Spleen (tissue), 11 donors: ENCODE data around the gene DDX24. TPM values are rescaled to one million over a fixed set of nuclear protein-coding genes. Genes with fewer than 3 reads are reported as not detected.

ENCODE experiments used
- DNase-seq: peaks from one replicate; pipeline ENCODE4 v3.0.0-alpha.2; 2020
- H3K27ac ChIP-seq, 8 donors: fragments of 200-600 bp; sonication (generic) in 7 of 8; 1 replicate in 4 of 8; 2 replicates in 4 of 8; pipeline versions ENCODE4 v1.5.0 to v1.8.0; 2016 to 2021; ENCODE audit warnings: inconsistent platforms in 4 of 8, mild to moderate bottlenecking in 4 of 8, moderate library complexity in 1 of 8
- H3K27me3 ChIP-seq, 7 donors: fragments of 200-600 bp; sonication (generic) in 6 of 7; replicated peaks in 1 of 7; 1 replicate in 4 of 7; 2 replicates in 3 of 7; pipeline versions ENCODE4 v1.5.0 to v1.8.0; 2016 to 2021; ENCODE audit warnings: inconsistent platforms in 3 of 7, mild to moderate bottlenecking in 1 of 7
- H3K36me3 ChIP-seq, 6 donors: fragments of 200-600 bp; sonication (generic) in 5 of 6; 1 replicate in 4 of 6; 2 replicates in 2 of 6; pipeline versions ENCODE4 v1.5.0 to v1.8.0; 2016 to 2021; ENCODE audit warnings: inconsistent platforms in 2 of 6
- H3K4me1 ChIP-seq, 6 donors: fragments of 200-600 bp; sonication (generic) in 5 of 6; 1 replicate in 3 of 6; 2 replicates in 3 of 6; pipeline versions ENCODE4 v1.5.0 to v1.8.0; 2016 to 2021; ENCODE audit warnings: inconsistent platforms in 3 of 6
- H3K4me3 ChIP-seq, 8 donors: fragments of 200-600 bp; sonication (generic) in 7 of 8; 1 replicate in 4 of 8; 2 replicates in 4 of 8; pipeline versions ENCODE4 v1.5.0 to v1.8.0; 2016 to 2021; ENCODE audit warnings: inconsistent platforms in 4 of 8, mild to moderate bottlenecking in 4 of 8, moderate library complexity in 2 of 8
- H3K9me3 ChIP-seq, 8 donors: fragments of 200-600 bp; sonication (generic) in 7 of 8; 1 replicate in 4 of 8; 2 replicates in 4 of 8; pipeline versions ENCODE4 v1.5.0 to v1.8.0; 2016 to 2021; ENCODE audit warnings: inconsistent platforms in 4 of 8
- POLR2A ChIP-seq, 3 donors: fragments of 450-650 bp; IDR thresholded peaks; one replicate each; pipeline ENCODE4 v1.5.1; 2017; ENCODE audit warnings: antibody characterized with exemption in 3 of 3, mild to moderate bottlenecking in 1 of 3
- POLR2AphosphoS5 ChIP-seq, 3 donors: sonication (generic); formaldehyde crosslinking; IDR thresholded peaks; one replicate each; pipeline ENCODE4 v1.5.1; 2017; ENCODE audit warnings: antibody characterized with exemption in 3 of 3
- WGBS, 5 donors: extraction: QIAGEN DNeasy Blood & Tissue Kit in 3 of 5; methylation state at CpG; one replicate each; pipeline versions ENCODE4 v1.1.5 to v1.1.7; 2013 to 2018; 5-methylcytosine and 5-hydroxymethylcytosine counted together
- intact Hi-C: fragments of 100-400 bp; cut with DNase I; formaldehyde crosslinking; loops from one replicate; pipeline ENCODE4 v1.15.0; 2023; ENCODE audit warnings: low total_unique reads
- polyA plus RNA-seq, 3 donors: library from polyadenylated mRNA; stranded (reverse); fragments of 200-250 nt; gene quantifications; one replicate each; pipeline ENCODE4 v1.2.1, GENCODE V29; 2013
- total RNA-seq, 7 donors: library from RNA; depleted of rRNA in 3 of 7; stranded (reverse); fragments of >200 nt in 3 of 7; fragmentation: NEBNext Ultra II Directional in 4 of 7; extraction: Animal tissue kit (Norgen Biotek cat#: 25700) in 4 of 7; gene quantifications; one replicate each; pipeline versions ENCODE4 v1.1.0 to v1.2.1, GENCODE V29; 2016 to 2021
- TF ChIP-seq, protein P1 (sequence below), 11 experiments: fragments of 200-600 bp in 7 of 11; fragments of 450-650 bp in 4 of 11; sonication (generic) in 4 of 11; IDR thresholded peaks in 8 of 11; conservative IDR thresholded peaks in 3 of 11; 1 replicate in 7 of 11; 2 replicates in 4 of 11; pipeline versions ENCODE4 v1.4.0 to v1.8.0; 2016 to 2021; ENCODE audit warnings: antibody characterized with exemption in 11 of 11, inconsistent platforms in 4 of 11, mild to moderate bottlenecking in 1 of 11
- donor health status: healthy with polysubstance abuse.
- donor health status: DM: no; HTN: no; CAD: no; lungs with moderate emphysema.
- donor health status: DM: no; HTN: no; CAD: no.
- donor health status: Bipolar disorder and iron deficiency.
- donor health status: healthy.
- donor health status: DM: no; HTN: no; CAD: no.
- donor health status: DM: yes; HTN: yes; CAD: no.

Gene DDX24
- total and polyA plus RNA-seq, 10 donors: 70.8 to 251 (median 171) TPM

DNA sequence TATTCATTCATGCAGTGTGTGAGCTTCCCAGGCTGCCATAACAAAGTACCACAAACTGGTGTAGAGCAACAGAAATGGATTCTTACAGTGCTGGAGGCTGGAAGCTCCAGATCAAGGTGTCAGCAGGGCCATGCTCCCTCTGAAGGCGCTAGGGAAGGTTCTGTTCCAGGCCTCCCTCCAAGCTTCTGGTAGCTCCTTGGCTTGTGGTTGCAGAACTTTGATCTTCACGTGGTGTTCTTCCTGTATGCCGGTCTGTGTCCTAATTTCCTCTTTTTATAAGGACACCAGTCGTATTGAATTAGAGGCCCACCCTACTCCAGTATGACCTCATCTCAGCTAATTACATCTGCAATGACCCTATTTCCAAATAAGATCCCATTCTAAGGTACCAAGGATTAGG, 51.7 kb downstream of the DDX24 start:
- Histone ChIP-seq H3K27me3 (peaks cover 0 to 5% (median 0%) of the 10 kb centered on the region in 7 donors), H3K9me3 (no peaks in the 10 kb centered on the region), H3K4me1 (peaks cover 0 to 38% (median 18%) of the 10 kb centered on the region in 6 donors), H3K27ac (no peak overlapping the region), H3K4me3 (no peak overlapping the region), H3K36me3 (no peaks in the 10 kb centered on the region)
- TF ChIP-seq POLR2A (IDR thresholded peaks at IDR 0.05): no peak
- no peak for TF ChIP-seq POLR2AphosphoS5 (IDR thresholded peaks at IDR 0.05)
- TF ChIP-seq, protein P1, sequence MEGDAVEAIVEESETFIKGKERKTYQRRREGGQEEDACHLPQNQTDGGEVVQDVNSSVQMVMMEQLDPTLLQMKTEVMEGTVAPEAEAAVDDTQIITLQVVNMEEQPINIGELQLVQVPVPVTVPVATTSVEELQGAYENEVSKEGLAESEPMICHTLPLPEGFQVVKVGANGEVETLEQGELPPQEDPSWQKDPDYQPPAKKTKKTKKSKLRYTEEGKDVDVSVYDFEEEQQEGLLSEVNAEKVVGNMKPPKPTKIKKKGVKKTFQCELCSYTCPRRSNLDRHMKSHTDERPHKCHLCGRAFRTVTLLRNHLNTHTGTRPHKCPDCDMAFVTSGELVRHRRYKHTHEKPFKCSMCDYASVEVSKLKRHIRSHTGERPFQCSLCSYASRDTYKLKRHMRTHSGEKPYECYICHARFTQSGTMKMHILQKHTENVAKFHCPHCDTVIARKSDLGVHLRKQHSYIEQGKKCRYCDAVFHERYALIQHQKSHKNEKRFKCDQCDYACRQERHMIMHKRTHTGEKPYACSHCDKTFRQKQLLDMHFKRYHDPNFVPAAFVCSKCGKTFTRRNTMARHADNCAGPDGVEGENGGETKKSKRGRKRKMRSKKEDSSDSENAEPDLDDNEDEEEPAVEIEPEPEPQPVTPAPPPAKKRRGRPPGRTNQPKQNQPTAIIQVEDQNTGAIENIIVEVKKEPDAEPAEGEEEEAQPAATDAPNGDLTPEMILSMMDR (IDR thresholded peaks at IDR 0.05 in 8 of 11, conservative IDR thresholded peaks at IDR 0.05 in 3 of 11): no peak
- WGBS, 5 donors: 24 to 42% (median 34%) methylated on average over 4 of the region's 4 CpGs
- intact Hi-C loops: no loop called here
- no peak for DNase-seq

DNA sequence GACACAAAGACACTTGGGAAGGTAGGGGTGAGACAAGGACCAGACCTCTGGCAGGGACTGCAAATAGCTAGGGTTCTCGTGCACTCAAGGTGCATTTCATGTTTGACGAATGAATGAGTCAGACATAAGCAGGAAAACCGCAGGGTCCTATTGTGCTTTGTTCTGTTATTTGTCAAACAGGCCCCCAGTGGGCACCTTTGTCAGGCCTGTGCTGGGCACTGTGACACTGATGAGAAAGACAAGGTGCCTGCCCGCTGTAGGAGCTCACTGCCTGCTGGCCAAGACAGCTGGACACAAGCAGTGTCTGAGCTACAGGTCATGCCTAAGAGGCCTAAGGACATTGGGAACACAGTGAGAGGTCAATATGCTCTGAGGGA, 52.6 kb downstream of the DDX24 start:
- Histone ChIP-seq H3K36me3 (no peaks in the 10 kb centered on the region), H3K27ac (no peak overlapping the region), H3K9me3 (no peaks in the 10 kb centered on the region), H3K4me1 (peaks cover 0 to 38% (median 18%) of the 10 kb centered on the region in 6 donors), H3K27me3 (peaks cover 0 to 5% (median 0%) of the 10 kb centered on the region in 7 donors), H3K4me3 (no peak overlapping the region)
- intact Hi-C loops: no loop called here
- WGBS, 5 donors: 60 to 78% (median 68%) methylated on average over 4 of the region's 4 CpGs
- TF ChIP-seq POLR2A (IDR thresholded peaks at IDR 0.05) (no peak), POLR2AphosphoS5 (IDR thresholded peaks at IDR 0.05) (no peak)
- DNase-seq: no peak

DNA sequence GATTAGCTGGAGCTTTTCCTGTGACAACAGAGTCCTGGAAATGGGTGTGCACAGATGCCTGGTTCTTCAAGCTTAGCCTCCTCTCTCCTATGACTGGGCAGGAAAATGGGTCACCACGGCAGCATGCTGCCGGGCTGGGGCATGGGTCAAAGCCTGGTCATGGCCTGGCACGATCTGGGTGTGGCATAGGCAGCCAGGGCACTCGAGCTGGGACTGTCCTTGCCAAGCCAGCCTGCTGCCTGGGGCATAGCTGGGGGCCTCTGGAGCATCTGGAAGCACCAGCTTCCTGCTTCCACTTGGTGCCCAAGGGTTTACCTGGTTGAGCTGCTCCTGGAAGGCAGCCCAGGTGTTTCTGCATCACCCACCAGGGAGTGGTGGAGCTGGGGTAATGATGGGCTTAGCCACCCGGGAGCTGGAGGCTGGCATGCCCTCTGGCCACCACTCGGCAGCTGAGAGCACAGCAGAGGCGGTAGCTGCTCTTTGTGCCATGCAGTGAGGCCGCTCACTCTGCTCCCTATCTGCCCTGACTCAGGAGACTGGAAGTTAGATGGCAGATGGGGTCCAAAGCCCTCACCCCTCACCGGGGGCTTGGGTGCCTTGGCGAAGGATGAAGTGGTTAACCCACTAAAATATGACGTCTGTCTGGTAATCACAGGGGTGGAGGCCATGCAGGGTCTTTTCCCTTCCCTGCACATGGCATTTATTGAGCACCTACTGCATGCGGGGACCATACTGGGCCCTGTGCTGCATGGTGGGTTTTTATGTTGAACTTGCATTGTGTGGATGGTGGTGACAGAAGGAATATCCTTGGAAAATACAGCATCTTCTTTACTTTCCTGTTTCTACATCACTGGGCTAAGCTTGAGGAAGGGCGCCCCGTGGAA, 53.2 kb downstream of the DDX24 start:
- no peak overlapping the region for H3K27ac ChIP-seq
- no peaks in the 10 kb centered on the region for H3K9me3 ChIP-seq
- H3K36me3 ChIP-seq: no peaks in the 10 kb centered on the region
- no peak for TF ChIP-seq POLR2A (IDR thresholded peaks at IDR 0.05)
- TF ChIP-seq, protein P1 (IDR thresholded peaks at IDR 0.05 in 8 of 11, conservative IDR thresholded peaks at IDR 0.05 in 3 of 11): no peak
- TF ChIP-seq POLR2AphosphoS5 (IDR thresholded peaks at IDR 0.05): no peak
- 83 to 89% (median 85%) methylated on average over 9 to 14 of the region's 14 CpGs for WGBS, 5 donors
- peak; percentile 73 for DNase-seq
- peaks cover 0 to 38% (median 18%) of the 10 kb centered on the region in 6 donors for H3K4me1 ChIP-seq
- peak overlapping the region in 1 of 8 donors; percentile 88 for H3K4me3 ChIP-seq
- intact Hi-C loops: no loop called here
- peaks cover 0 to 5% (median 0%) of the 10 kb centered on the region in 7 donors for H3K27me3 ChIP-seq

DNA sequence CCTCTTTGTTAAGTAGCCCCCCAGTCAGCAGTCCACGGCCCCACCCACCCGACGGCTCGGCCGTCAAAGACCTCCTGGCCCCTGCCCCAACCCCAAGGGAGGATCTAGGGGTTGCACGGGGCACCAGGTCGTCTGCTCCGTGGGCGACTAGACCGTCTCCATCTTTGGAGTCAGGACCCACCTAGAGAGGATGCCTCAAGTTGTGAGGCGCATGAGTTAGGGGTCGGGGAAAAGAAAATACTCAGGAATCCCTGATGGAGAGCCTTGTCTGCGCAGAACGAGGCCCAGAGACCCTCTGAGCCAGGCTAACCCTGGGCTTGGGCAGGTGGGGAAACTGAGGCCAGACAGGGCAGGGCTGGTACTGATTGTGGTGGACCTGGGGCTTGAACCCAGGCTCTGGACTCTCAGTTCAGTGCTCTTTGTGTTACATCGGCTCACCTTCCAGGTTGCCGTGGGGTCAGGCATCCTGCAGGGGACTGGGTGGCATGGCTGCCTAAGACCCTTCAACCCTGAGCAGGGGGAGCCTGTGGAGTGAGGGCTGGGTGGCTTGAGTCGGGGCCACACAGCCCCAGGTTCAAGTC, 54.0 kb downstream of the DDX24 start:
- DNase-seq: peak; percentile 68
- peaks cover 0 to 5% (median 0%) of the 10 kb centered on the region in 7 donors for H3K27me3 ChIP-seq
- intact Hi-C loops: no loop called here
- H3K27ac ChIP-seq: peak overlapping the region in 1 of 8 donors; percentile 68
- peaks cover 0 to 38% (median 18%) of the 10 kb centered on the region in 6 donors for H3K4me1 ChIP-seq
- H3K9me3 ChIP-seq: no peaks in the 10 kb centered on the region
- WGBS, 5 donors: 44 to 78% (median 52%) methylated on average over 12 to 17 of the region's 17 CpGs
- H3K4me3 ChIP-seq: peak overlapping the region; percentile 45 to 88 (median 61)
- H3K36me3 ChIP-seq: no peaks in the 10 kb centered on the region
- TF ChIP-seq, protein P1 (IDR thresholded peaks at IDR 0.05 in 8 of 11, conservative IDR thresholded peaks at IDR 0.05 in 3 of 11): no peak
- TF ChIP-seq POLR2A (IDR thresholded peaks at IDR 0.05) (no peak), POLR2AphosphoS5 (IDR thresholded peaks at IDR 0.05) (no peak)
